ENCODE measurements around the gene DCTD.

The DCTD gene

GRCh38 chr4:182894681-182895275, 22.4 kb downstream of the DCTD start:
- in situ Hi-C loops (cut with MboI; ENCODE audit: low sequenced_read_pairs), result no loop called here

- in situ Hi-C loops (cut with MboI; ENCODE audit: low sequenced_read_pairs), result no loop called here
Observed at GRCh38 chr4:182893474-182894080, 23.6 kb downstream of the DCTD start.

GRCh38 chr4:182893047-182893446, 24.1 kb downstream of the DCTD start:
- in situ Hi-C loops (cut with MboI; ENCODE audit: low sequenced_read_pairs), result no loop called here

- in situ Hi-C loops (cut with MboI; ENCODE audit: low sequenced_read_pairs), result no loop called here
Observed at GRCh38 chr4:182890202-182890601, 27.0 kb downstream of the DCTD start.

GRCh38 chr4:182888891-182889290, 28.3 kb downstream of the DCTD start:
- in situ Hi-C loops (cut with MboI; ENCODE audit: low sequenced_read_pairs), result no loop called here

GRCh38 chr4:182886768-182887167, 30.4 kb downstream of the DCTD start:
- in situ Hi-C loops (cut with MboI; ENCODE audit: low sequenced_read_pairs), result no loop called here

- in situ Hi-C loops (cut with MboI; ENCODE audit: low sequenced_read_pairs), result no loop called here
Observed at GRCh38 chr4:182886205-182886604, 31.0 kb downstream of the DCTD start.

GRCh38 chr4:182885738-182886077, 31.5 kb downstream of the DCTD start:
- in situ Hi-C loops (cut with MboI; ENCODE audit: low sequenced_read_pairs), result no loop called here

GRCh38 chr4:182885022-182885737, 32.0 kb downstream of the DCTD start:
- in situ Hi-C loops (cut with MboI; ENCODE audit: low sequenced_read_pairs), result no loop called here

- in situ Hi-C loops (cut with MboI; ENCODE audit: low sequenced_read_pairs), result no loop called here
Observed at GRCh38 chr4:182884040-182884439, 33.1 kb downstream of the DCTD start.

GRCh38 chr4:182883351-182883750, 33.8 kb downstream of the DCTD start:
- in situ Hi-C loops (cut with MboI; ENCODE audit: low sequenced_read_pairs), result no loop called here

GRCh38 chr4:182881914-182882313, 35.3 kb downstream of the DCTD start:
- in situ Hi-C loops (cut with MboI; ENCODE audit: low sequenced_read_pairs), result no loop called here

GRCh38 chr4:182880387-182881356, 36.5 kb downstream of the DCTD start:
- in situ Hi-C loops (cut with MboI; ENCODE audit: low sequenced_read_pairs), result no loop called here

- in situ Hi-C loops (cut with MboI; ENCODE audit: low sequenced_read_pairs), result no loop called here
Observed at GRCh38 chr4:182879913-182880312, 37.3 kb downstream of the DCTD start.

GRCh38 chr4:182878633-182879495, 38.3 kb downstream of the DCTD start:
- in situ Hi-C loops (cut with MboI; ENCODE audit: low sequenced_read_pairs), result no loop called here

GRCh38 chr4:182877326-182877883, 39.8 kb downstream of the DCTD start:
- in situ Hi-C loops (cut with MboI; ENCODE audit: low sequenced_read_pairs), result no loop called here

- in situ Hi-C loops (cut with MboI; ENCODE audit: low sequenced_read_pairs), result no loop called here
Observed at GRCh38 chr4:182876427-182876826, 40.8 kb downstream of the DCTD start.

- in situ Hi-C loops (cut with MboI; ENCODE audit: low sequenced_read_pairs), result no loop called here
Observed at GRCh38 chr4:182875453-182876405, 41.5 kb downstream of the DCTD start.

GRCh38 chr4:182874797-182875345, 42.3 kb downstream of the DCTD start:
- in situ Hi-C loops (cut with MboI; ENCODE audit: low sequenced_read_pairs), result no loop called here

All from hTERT RPE-1 (cell line).